ENCODE measurements around the gene MYH15.

The MYH15 gene

GRCh38 chr3:108469126-108469525 lies 41.3 kb downstream of the MYH15 start:
- no peak for DNase-seq

- no peak for DNase-seq
Measured at GRCh38 chr3:108468577-108468976, 41.8 kb downstream of the MYH15 start.

GRCh38 chr3:108462899-108463298 lies 47.5 kb downstream of the MYH15 start:
- no peak for DNase-seq

GRCh38 chr3:108461661-108462111 lies 48.7 kb downstream of the MYH15 start:
- no peak for DNase-seq

DNA sequence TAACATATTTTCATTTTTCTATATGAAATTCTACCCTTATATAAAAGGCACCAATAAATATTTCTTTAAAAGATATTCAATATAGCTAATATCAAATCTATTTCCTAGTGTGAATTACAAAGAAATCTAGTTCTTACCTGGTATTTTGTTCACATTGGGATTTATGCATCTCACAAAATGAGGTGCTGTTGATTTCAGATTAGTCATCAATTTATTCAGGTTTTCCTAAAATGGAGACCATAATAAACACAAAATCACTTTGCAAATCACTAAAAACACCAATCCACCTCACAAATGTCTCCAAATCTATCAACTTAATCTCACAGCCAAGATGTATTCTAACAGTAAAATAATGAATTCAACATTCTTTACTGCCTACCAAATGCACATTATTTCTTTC lies 51.2 kb downstream of the MYH15 start:
- no peak for DNase-seq

DNA sequence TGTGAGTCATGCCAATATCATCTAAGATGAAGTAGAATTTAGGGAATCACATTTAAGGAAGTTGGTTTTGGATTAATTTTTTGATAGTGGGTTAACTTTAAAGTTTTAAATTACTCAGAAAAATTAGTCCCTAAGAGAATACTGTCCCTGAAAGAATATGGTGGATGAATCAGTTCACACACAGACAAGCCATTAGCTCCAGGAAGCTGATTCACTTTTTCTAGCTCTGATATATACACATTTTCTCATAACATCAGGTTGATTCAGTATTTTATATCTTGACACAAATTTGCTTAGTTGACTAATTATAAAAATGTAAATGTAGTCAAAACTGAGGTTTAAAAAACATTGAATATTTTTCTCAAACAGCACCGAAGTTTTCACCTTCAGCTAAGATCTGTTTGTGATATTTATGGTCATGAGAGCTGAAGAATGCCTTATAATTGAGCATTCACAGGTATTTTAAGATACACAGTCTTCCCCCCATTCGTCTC lies 55.1 kb downstream of the MYH15 start:
- DNase-seq, result no peak

DNA sequence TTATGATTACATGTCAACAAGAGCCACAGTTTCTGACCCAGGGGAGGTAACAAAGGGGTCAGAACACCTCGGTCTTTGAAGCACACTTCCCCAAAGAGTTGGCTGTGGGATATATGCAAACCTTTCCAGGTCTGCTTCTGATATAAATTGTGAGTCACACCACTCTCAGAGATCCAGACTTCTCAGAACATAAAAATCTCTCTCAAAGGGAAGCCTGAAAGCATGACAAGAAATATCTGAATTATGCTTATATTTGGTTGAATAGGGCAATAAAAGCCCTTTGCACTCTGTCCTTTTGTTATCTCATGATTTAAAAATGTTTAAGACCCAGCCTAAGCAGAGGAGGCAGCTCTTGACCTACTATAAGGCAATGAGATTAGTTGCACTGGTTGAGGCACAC lies 56.8 kb downstream of the MYH15 start:
- no peak for DNase-seq

GRCh38 chr3:108450444-108450843 lies 60.0 kb downstream of the MYH15 start:
- DNase-seq, result no peak

- DNase-seq, result no peak
Measured at GRCh38 chr3:108448593-108448992, 61.8 kb downstream of the MYH15 start.

- DNase-seq, result no peak
Measured at GRCh38 chr3:108447096-108447847, 63.1 kb downstream of the MYH15 start.

GRCh38 chr3:108442281-108442680 lies 68.1 kb downstream of the MYH15 start:
- DNase-seq, result no peak

DNA sequence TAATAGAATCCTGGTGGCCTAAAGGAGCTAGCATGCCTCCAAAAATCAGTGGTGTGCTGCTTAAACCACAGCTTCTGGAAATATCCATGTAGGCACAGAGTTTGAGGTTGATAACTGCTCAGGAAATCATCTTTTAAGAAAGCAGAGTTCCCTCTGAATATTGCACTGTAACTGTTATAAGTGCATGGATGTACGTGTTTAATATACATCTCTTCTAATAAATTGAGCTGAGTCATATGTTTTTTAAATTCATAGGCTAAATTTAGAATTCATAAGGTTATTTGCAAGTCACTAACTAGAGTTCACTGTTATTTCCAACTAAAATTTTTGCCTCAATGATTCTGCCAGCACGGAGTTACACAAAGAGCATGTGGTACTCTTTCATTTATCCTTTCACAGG lies 68.9 kb downstream of the MYH15 start:
- DNase-seq, result no peak

DNA sequence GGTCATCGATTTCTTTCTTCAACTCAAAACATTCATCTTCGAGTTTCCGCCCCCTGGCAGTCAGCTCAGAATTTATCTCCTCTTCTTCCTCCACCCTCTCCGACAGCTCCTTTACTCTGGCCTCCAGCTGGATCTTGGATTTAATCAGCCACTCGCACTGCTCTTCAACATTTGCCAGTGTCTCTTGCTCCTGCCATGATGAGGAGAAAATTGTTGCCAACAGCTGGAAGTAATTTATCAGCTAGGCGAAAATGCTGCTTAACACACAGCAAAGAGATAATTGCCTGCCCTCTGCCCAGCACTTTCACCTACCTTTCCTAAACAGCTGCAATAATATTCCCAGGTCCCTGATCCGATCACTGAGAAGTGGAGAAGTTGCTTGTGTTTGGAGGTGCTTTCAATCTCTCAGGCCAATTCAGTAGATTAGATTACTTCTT lies 69.3 kb downstream of the MYH15 start:
- DNase-seq, result no peak

GRCh38 chr3:108438542-108438941 lies 71.9 kb downstream of the MYH15 start:
- DNase-seq, result no peak

- no peak for DNase-seq
Measured at GRCh38 chr3:108437439-108437838, 73.0 kb downstream of the MYH15 start.

GRCh38 chr3:108433928-108434327 lies 76.5 kb downstream of the MYH15 start:
- no peak for DNase-seq

DNA sequence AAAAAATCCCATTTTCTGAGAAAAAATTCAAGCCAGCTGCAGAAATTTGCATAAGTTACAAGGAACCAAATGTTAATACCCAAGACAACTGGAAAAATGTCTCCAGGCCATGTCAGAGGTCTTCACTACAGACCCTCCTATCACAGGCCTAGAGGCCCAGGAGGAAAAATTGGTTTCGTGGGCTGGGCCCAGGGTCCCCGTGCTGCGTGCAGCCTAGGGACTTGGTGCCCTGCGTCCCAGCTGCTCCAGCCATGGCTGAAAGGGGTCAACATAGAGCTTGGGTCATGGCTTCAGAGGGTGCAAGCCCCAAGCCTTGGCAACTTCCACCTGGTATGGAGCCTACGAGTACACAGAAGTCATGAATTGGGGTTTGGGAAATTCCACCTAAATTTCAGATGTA lies 78.0 kb downstream of the MYH15 start:
- DNase-seq, result no peak

DNA sequence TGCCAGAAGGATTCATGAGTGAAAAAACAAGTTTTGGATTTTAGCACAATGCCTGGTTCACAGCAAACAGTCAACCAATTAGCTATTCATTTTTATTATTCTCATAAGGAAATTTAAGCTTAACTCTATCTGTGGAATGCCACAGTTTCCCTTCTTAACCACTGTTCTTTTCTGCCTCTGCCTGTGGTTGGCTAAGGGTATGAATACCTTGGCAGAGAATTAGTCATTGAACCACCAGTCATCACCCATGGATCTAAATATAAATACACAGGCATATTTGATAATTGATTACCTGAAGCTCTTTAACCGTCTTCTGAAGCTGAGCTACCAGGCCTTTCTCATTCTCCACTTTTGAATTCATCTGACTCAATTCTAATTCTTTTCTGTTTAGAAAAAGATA lies 79.9 kb downstream of the MYH15 start:
- DNase-seq, result no peak

GRCh38 chr3:108428586-108428985 lies 81.8 kb downstream of the MYH15 start:
- no peak for DNase-seq

DNA sequence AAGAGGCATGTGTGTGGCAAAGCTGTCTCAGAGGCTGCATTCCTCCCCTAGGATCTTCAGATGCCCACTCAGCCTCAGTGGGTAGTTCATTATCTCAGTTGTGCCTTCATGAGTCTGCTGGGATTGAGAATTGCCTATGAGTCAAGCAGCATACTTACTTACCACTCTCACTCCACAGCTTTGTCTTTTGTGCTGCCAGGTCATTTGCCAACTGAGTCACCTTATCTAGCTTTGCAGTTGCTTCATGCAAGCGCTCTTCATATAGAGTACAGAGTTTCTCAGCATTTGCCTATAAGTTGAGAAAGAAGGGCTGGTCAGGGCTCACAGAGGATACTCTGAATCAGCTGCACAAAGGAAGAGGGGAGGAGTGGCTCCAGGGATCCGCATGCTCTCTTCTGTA lies 89.5 kb downstream of the MYH15 start:
- DNase-seq, result no peak

GRCh38 chr3:108416111-108416869 lies 94.1 kb downstream of the MYH15 start:
- no peak for DNase-seq

DNA sequence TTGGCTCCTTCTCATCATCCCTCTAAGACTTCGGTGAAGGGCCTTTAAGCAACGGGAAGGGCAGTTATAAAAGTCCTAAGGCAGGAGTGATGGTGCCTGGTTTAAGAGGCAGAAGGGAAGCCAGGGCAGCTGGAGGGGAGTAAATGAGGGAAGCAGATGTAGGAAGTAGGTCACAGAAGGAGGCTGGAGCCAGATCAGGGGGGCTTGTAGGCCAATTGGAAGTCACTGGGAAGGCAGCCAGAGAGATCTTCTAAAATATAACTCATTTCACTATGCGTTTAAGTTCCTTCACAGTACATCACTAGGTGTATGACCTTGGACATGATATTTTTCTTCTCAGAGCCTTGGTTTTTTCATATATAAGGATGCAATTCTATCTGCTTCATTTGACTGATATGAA lies 94.7 kb downstream of the MYH15 start:
- no peak for DNase-seq

GRCh38 chr3:108414007-108414406 lies 96.4 kb downstream of the MYH15 start:
- no peak for DNase-seq

GRCh38 chr3:108412121-108412750 lies 98.2 kb downstream of the MYH15 start:
- DNase-seq, result no peak

Measured in NCI-H187 treated with DMSO at 0.1 percent for 48 hours (cell line).